Mesendoderm (in vitro differentiated cells): Measurements from ENCODE around the gene CAMK4.

ENCODE experiments used
- DNase-seq: peaks from one replicate; pipeline ENCODE4 v3.0.0; 2013
- H2AK5ac ChIP-seq: 2 replicates; pipeline ENCODE4 v1.6.1; 2013; ENCODE audit warnings: low read length, inconsistent platforms
- H2BK120ac ChIP-seq: 2 replicates; pipeline ENCODE4 v1.6.1; 2013; ENCODE audit warnings: low read depth, mild to moderate bottlenecking, low read length, moderate library complexity, mixed read lengths
- H2BK15ac ChIP-seq: replicated peaks from 2 replicates; pipeline ENCODE4 v1.6.1; 2013; ENCODE audit warnings: low read depth, mild to moderate bottlenecking, moderate library complexity
- H2BK5ac ChIP-seq: 2 replicates; pipeline ENCODE4 v1.6.1; 2013; ENCODE audit warnings: low read length, inconsistent platforms
- H3K18ac ChIP-seq: 2 replicates; pipeline ENCODE4 v1.6.1; 2013; ENCODE audit warnings: mild to moderate bottlenecking, low read length, mixed read lengths
- H3K23ac ChIP-seq: one replicate; pipeline ENCODE4 v1.6.1; 2013; ENCODE audit warnings: low read length
- H3K27ac ChIP-seq: 2 replicates; pipeline ENCODE4 v1.5.1; 2013; ENCODE audit warnings: low read depth, mild to moderate bottlenecking, inconsistent platforms, low read length, moderate library complexity
- H3K27me3 ChIP-seq: 2 replicates; pipeline ENCODE4 v1.6.1; 2013; ENCODE audit warnings: low read length, control low read depth, mild to moderate bottlenecking, inconsistent platforms; ENCODE audit not compliant: insufficient read depth, poor library complexity
- H3K36me3 ChIP-seq: 2 replicates; pipeline ENCODE4 v1.6.1; 2013; ENCODE audit warnings: low read length, inconsistent platforms; ENCODE audit not compliant: control insufficient read depth, insufficient read depth
- H3K4ac ChIP-seq: one replicate; pipeline ENCODE4 v1.6.1; 2013; ENCODE audit warnings: low read depth, mild to moderate bottlenecking, low read length, moderate library complexity
- H3K4me1 ChIP-seq: 2 replicates; pipeline ENCODE4 v1.6.1; 2013; ENCODE audit warnings: low read depth, low read length, inconsistent platforms; ENCODE audit not compliant: control insufficient read depth
- H3K4me2 ChIP-seq: 2 replicates; pipeline ENCODE4 v1.6.1; 2013; ENCODE audit warnings: low read length
- H3K4me3 ChIP-seq: 2 replicates; pipeline ENCODE4 v1.5.1; 2013; ENCODE audit warnings: mild to moderate bottlenecking, low read length
- H3K56ac ChIP-seq: one replicate; pipeline ENCODE4 v1.6.1; 2013; ENCODE audit warnings: low read length
- H3K79me1 ChIP-seq: 2 replicates; pipeline ENCODE4 v1.6.1; 2013; ENCODE audit warnings: low read length, inconsistent platforms
- H3K79me2 ChIP-seq: 2 replicates; pipeline ENCODE4 v1.6.1; 2013; ENCODE audit warnings: mild to moderate bottlenecking, low read length; ENCODE audit not compliant: control insufficient read depth, insufficient read depth
- H3K9ac ChIP-seq: 2 replicates; pipeline ENCODE4 v1.6.1; 2013; ENCODE audit warnings: low read length, inconsistent platforms
- H4K5ac ChIP-seq: one replicate; pipeline ENCODE4 v1.6.1; 2013; ENCODE audit warnings: low read length
- H4K8ac ChIP-seq: one replicate; pipeline ENCODE4 v1.6.1; 2013; ENCODE audit warnings: low read depth, mild to moderate bottlenecking, control low read depth, low read length, moderate library complexity
- WGBS: extraction: QIAGEN DNeasy Blood & Tissue Kit; methylation state at CpG from one replicate; pipeline ENCODE4 v1.1.7; 2013; ENCODE audit warnings: low lambda C conversion rate, missing lambda C conversion rate; ENCODE audit not compliant: insufficient coverage; ENCODE audit errors: extremely low coverage; 5-methylcytosine and 5-hydroxymethylcytosine counted together

CAMK4 gene

DNA sequence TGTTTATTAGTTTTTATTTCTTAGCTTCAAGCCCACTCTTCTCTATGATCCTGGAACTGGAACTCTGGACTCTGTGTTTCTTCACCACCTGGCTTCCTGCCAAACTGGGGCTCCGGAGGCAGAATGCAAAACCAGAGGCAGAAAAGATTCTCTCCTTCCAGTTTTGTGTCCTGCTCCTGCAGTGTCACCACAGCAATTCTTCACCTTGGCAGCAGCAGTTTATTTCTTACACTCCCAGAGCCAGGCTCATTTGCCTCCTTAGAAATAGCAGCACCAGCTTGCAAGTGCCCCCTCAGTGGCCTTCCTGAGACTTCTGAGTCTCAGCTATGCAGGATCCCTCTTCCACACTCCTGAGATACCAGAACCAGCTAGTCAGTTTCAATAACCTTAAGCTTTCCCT, 26.7 kb upstream of the CAMK4 start:
- H3K27ac ChIP-seq: no peak overlapping the region
- H3K18ac ChIP-seq: no peak overlapping the region
- H3K79me2 ChIP-seq: no peaks in the 10 kb centered on the region
- no peak overlapping the region for H2BK120ac ChIP-seq
- H4K5ac ChIP-seq: no peak overlapping the region
- WGBS: no CpG with 5 or more reads among the region's 1 CpG
- no peak overlapping the region for H3K4me3 ChIP-seq
- H3K4ac ChIP-seq: no peak overlapping the region
- no peak overlapping the region for H2BK15ac ChIP-seq
- no peaks in the 10 kb centered on the region for H3K27me3 ChIP-seq
- peak; percentile 19 for DNase-seq
- peak overlapping the region; percentile 39 for H4K8ac ChIP-seq
- H3K4me1 ChIP-seq: no peaks in the 10 kb centered on the region
- H3K9ac ChIP-seq: no peak overlapping the region
- no peak overlapping the region for H3K56ac ChIP-seq
- no peak overlapping the region for H2AK5ac ChIP-seq
- no peak overlapping the region for H3K4me2 ChIP-seq
- no peak overlapping the region for H2BK5ac ChIP-seq
- H3K79me1 ChIP-seq: no peaks in the 10 kb centered on the region
- no peak overlapping the region for H3K23ac ChIP-seq
- no peaks in the 10 kb centered on the region for H3K36me3 ChIP-seq

DNA sequence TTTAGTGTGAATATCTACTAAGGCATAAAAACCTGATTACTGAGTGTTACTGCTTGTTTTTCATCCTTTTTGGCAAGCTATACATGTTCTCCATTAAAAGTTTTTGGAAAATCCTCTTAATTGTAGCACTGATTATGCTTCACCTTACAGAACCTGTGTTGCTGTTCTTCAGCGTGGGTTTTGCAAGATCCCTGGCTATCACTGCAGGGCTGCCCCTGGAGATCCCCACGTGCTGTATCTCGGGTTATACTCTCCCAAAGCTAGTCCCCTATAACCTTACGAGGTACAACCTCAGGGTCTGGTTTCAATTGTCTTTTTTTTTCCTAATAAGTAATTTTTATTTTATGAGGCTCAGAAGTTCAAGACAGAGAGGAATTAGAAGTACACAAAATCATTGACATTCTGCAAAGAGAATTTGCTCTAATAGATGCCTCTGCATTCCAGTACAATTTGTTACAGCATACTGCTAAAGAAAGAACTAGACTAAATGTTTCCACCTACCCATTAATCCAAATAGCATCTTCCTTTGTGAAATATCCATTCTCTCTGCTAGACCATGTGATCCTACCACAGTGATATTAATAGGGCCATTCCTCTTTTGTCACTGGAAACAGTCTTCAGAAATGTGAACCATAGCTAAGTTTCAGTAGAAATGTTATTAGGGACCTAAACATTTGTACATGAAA, 25.8 kb upstream of the CAMK4 start:
- no peak overlapping the region for H3K4ac ChIP-seq
- no peak overlapping the region for H3K56ac ChIP-seq
- H2BK120ac ChIP-seq: no peak overlapping the region
- H3K27ac ChIP-seq: no peak overlapping the region
- no peak overlapping the region for H3K4me3 ChIP-seq
- H3K79me2 ChIP-seq: no peaks in the 10 kb centered on the region
- no peaks in the 10 kb centered on the region for H3K27me3 ChIP-seq
- H3K9ac ChIP-seq: no peak overlapping the region
- no CpG with 5 or more reads among the region's 4 CpGs for WGBS
- no peak for DNase-seq
- H3K79me1 ChIP-seq: no peaks in the 10 kb centered on the region
- H4K8ac ChIP-seq: no peak overlapping the region
- H3K18ac ChIP-seq: no peak overlapping the region
- H3K36me3 ChIP-seq: no peaks in the 10 kb centered on the region
- H2BK15ac ChIP-seq: no peak overlapping the region
- no peaks in the 10 kb centered on the region for H3K4me1 ChIP-seq
- H4K5ac ChIP-seq: no peak overlapping the region
- no peak overlapping the region for H3K4me2 ChIP-seq
- H2BK5ac ChIP-seq: no peak overlapping the region
- H2AK5ac ChIP-seq: no peak overlapping the region
- H3K23ac ChIP-seq: no peak overlapping the region

DNA sequence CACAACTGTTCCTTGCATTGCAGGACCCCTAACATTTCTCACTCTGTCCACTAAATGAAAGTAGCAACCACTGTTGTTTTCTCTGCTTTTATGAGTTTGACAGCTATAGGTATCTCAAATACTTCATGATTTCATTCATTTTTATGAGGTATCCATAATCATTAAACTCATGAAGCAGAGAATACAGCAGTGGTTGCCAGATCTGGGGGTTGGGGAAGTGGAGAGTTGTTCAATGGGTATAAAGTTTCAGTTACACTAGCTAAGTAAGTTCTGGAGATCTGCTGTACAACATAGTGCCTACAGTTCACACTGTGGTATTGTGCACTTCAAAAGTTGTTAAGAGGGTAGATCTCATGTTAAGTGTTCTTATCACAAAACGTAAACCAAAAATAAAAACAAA, 23.4 kb upstream of the CAMK4 start:
- Histone ChIP-seq H4K5ac (no peak overlapping the region), H2BK5ac (no peak overlapping the region)

DNA sequence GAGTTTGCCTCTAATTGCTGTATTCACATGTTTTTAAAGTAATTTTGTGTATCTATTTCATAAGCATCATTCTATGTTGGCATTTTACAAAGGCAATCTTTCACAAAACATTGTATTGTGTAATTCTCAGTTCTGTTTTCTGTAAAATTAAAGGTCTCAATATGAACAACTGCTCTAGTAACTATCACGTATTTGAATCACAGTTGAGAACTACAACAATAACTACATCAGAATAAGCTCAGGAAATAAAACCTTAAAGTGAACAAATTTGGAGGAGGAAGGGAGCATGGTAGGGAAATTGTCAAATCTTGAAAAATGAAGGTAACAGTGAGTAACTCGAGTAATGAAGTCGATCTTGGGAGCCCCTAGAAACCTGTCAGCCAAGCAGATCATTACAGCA, 22.5 kb upstream of the CAMK4 start:
- Histone ChIP-seq H3K79me2 (no peaks in the 10 kb centered on the region), H3K18ac (no peak overlapping the region), H3K4ac (no peak overlapping the region), H3K4me3 (no peak overlapping the region), H3K79me1 (no peaks in the 10 kb centered on the region), H3K27me3 (no peaks in the 10 kb centered on the region), H4K8ac (no peak overlapping the region), H2AK5ac (no peak overlapping the region), H3K56ac (no peak overlapping the region), H3K27ac (no peak overlapping the region), H3K36me3 (no peaks in the 10 kb centered on the region), H2BK120ac (no peak overlapping the region), H3K9ac (no peak overlapping the region), H3K4me1 (no peaks in the 10 kb centered on the region), H3K23ac (no peak overlapping the region), H3K4me2 (no peak overlapping the region), H2BK15ac (no peak overlapping the region), H4K5ac (no peak overlapping the region), H2BK5ac (no peak overlapping the region)
- no peak for DNase-seq
- no CpG with 5 or more reads among the region's 3 CpGs for WGBS

More for the DNA sequence above, 23.4 kb upstream of the CAMK4 start:
- Histone ChIP-seq H3K27ac (no peak overlapping the region), H3K4me3 (no peak overlapping the region), H2AK5ac (no peak overlapping the region), H3K23ac (no peak overlapping the region), H3K18ac (no peak overlapping the region), H2BK120ac (no peak overlapping the region), H3K4ac (no peak overlapping the region), H2BK15ac (no peak overlapping the region), H3K9ac (no peak overlapping the region), H4K8ac (no peak overlapping the region), H3K79me2 (no peaks in the 10 kb centered on the region), H3K56ac (no peak overlapping the region), H3K36me3 (no peaks in the 10 kb centered on the region), H3K4me2 (no peak overlapping the region), H3K4me1 (no peaks in the 10 kb centered on the region), H3K79me1 (no peaks in the 10 kb centered on the region), H3K27me3 (no peaks in the 10 kb centered on the region)
- DNase-seq: no peak
- WGBS: no CpG with 5 or more reads among the region's 1 CpG

DNA sequence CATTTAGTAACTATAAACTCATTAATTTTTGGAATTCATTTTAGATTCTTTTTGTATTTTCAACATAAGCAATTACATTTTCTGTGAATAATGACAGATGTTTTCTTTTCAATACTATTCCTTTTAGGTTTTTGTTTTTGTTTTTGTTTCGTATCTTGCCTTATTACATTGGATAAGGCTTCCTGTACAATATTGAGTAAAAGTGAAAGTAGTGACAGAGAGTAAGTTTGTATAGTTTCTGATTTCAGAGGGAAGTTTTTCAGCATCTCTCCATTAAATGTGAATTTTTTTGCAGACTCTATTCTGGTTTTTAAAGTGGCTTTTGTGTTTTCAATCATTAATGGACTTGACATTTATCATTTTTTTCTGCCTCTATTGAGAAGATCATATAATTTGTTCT, 12.8 kb upstream of the CAMK4 start:
- Histone ChIP-seq H2BK5ac (no peak overlapping the region), H3K36me3 (no peaks in the 10 kb centered on the region), H3K56ac (no peak overlapping the region), H3K79me1 (no peaks in the 10 kb centered on the region), H2BK15ac (no peak overlapping the region), H4K8ac (no peak overlapping the region), H3K4ac (no peak overlapping the region), H3K18ac (no peak overlapping the region), H4K5ac (no peak overlapping the region), H2BK120ac (no peak overlapping the region), H3K27ac (no peak overlapping the region), H3K4me3 (no peak overlapping the region), H3K4me2 (no peak overlapping the region), H3K23ac (no peak overlapping the region), H3K79me2 (no peaks in the 10 kb centered on the region), H3K27me3 (no peaks in the 10 kb centered on the region), H3K4me1 (no peaks in the 10 kb centered on the region), H2AK5ac (no peak overlapping the region), H3K9ac (no peak overlapping the region)
- no peak for DNase-seq
- WGBS: no CpG with 5 or more reads among the region's 1 CpG
